Right cardiac atrium (tissue), 5 donors: ENCODE measurements around the gene MMEL1. TPM values are rescaled to one million over a fixed set of nuclear protein-coding genes. Genes with fewer than 3 reads are reported as not detected.

Experiments used
- ATAC-seq, 2 donors: fragments of 200-7000 bp; cut with Tn5 transposase; one replicate each; pipeline versions ENCODE4 v1.8.0 to v1.9.1; 2020; ENCODE audit warnings: moderate library complexity in 2 of 2, mild to moderate bottlenecking in 1 of 2
- DNase-seq, 3 donors: peaks; one replicate each; pipeline ENCODE4 v3.0.0-alpha.2; 2020
- H3K27ac ChIP-seq: one replicate; pipeline ENCODE4 v1.5.1; 2013; ENCODE audit warnings: mild to moderate bottlenecking, low read length, control low read depth, moderate library complexity
- H3K27me3 ChIP-seq: one replicate; pipeline ENCODE4 v1.6.1; 2013; ENCODE audit not compliant: control insufficient read depth, insufficient read depth
- H3K4me1 ChIP-seq: one replicate; pipeline ENCODE4 v1.6.1; 2013; ENCODE audit warnings: low read length; ENCODE audit not compliant: control insufficient read depth, insufficient read depth
- H3K4me3 ChIP-seq: one replicate; pipeline ENCODE4 v1.5.1; 2013; ENCODE audit warnings: low read length, control low read depth
- H3K9me3 ChIP-seq: one replicate; pipeline ENCODE4 v1.6.1; 2013; ENCODE audit warnings: low read length; ENCODE audit not compliant: control insufficient read depth
- WGBS: extraction: QIAGEN DNeasy Blood & Tissue Kit; methylation state at CpG from one replicate; pipeline ENCODE4 v1.1.7; 2013; 5-methylcytosine and 5-hydroxymethylcytosine counted together
- intact Hi-C, 4 donors: fragments of 100-400 bp; cut with DNase I; formaldehyde crosslinking; loops; one replicate each; pipeline versions ENCODE4 v1.11.0 to v1.14.0; 2022 to 2023
- polyA plus RNA-seq: library from polyadenylated mRNA; stranded (reverse); fragments of 200-250 nt; gene quantifications from one replicate; pipeline ENCODE4 v1.2.3, GENCODE V29; 2013
- total RNA-seq, 4 donors: library from RNA; stranded (reverse); fragmentation: NEBNext Ultra II Directional; extraction: Animal tissue kit (Norgen Biotek cat#: 25700); gene quantifications; one replicate each; pipeline ENCODE4 v1.2.1, GENCODE V29; 2021
- donor health status: healthy with polysubstance abuse.
- donor health status: DM: no; HTN: yes; CAD: no.
- donor health status: DM: no; HTN: no; CAD: no.
- donor health status: DM: no; HTN: yes; CAD: no; lungs with severe emphysema.
- donor health status: DM: yes; HTN: yes; CAD: no.

Gene MMEL1
- total and polyA plus RNA-seq, 5 donors: 0.32 to 1.7 (median 0.94) TPM

- Histone ChIP-seq H3K27ac (no peak overlapping the region), H3K9me3 (no peaks in the 10 kb centered on the region), H3K4me1 (peaks cover 2% of the 10 kb centered on the region), H3K27me3 (no peaks in the 10 kb centered on the region), H3K4me3 (no peak overlapping the region)
- ATAC-seq (no peak), DNase-seq (peak in 1 of 3 donors; percentile 83)
- intact Hi-C loops: no loop called here
- 12% methylated on average over 39 of the region's 39 CpGs for WGBS
Measured at GRCh38 chr1:2540816-2541492, 91.9 kb downstream of the MMEL1 start.

Other genes starting within 250 kb of the MMEL1 start
- 1 to 10 TPM; 3.2 to 5.1 (median 4.2) TPM for gene MORN1, start 241.5 kb downstream of the MMEL1 start, total RNA-seq
- gene MORN1, start 241.5 kb downstream of the MMEL1 start, polyA plus RNA-seq: 4.1 TPM
- 10 to 100 TPM; 83.6 to 93.9 (median 89.6) TPM for gene RER1, start 241.2 kb downstream of the MMEL1 start, total RNA-seq
- 50.3 TPM for gene RER1, start 241.2 kb downstream of the MMEL1 start, polyA plus RNA-seq
- 10 to 100 TPM; 11.4 to 15.5 (median 13.6) TPM for gene PEX10, start 220.5 kb downstream of the MMEL1 start, total RNA-seq
- 16.0 TPM for gene PEX10, start 220.5 kb downstream of the MMEL1 start, polyA plus RNA-seq
- gene PLCH2, start 156.7 kb downstream of the MMEL1 start, total RNA-seq: under 1 TPM in 3 of 4 donors, not detected in 1; 0.08 to 0.64 (median 0.09) TPM
- 0.16 TPM for gene PLCH2, start 156.7 kb downstream of the MMEL1 start, polyA plus RNA-seq
- 10 to 100 TPM; 35.2 to 51.3 (median 45.1) TPM for gene PANK4, start 106.4 kb downstream of the MMEL1 start, total RNA-seq
- gene PANK4, start 106.4 kb downstream of the MMEL1 start, polyA plus RNA-seq: 38.7 TPM
- 1 to 10 TPM in 2 of 4 donors, under 1 TPM in 2; 0.61 to 1.8 (median 1.2) TPM for gene HES5, start 102.8 kb downstream of the MMEL1 start, total RNA-seq
- gene HES5, start 102.8 kb downstream of the MMEL1 start, polyA plus RNA-seq: 0.52 TPM
- 10 to 100 TPM; 17.6 to 25.5 (median 21.8) TPM for gene TNFRSF14, start 76.6 kb downstream of the MMEL1 start, total RNA-seq
- gene TNFRSF14, start 76.6 kb downstream of the MMEL1 start, polyA plus RNA-seq: 27.6 TPM
- gene PRXL2B, start 46.2 kb downstream of the MMEL1 start, total RNA-seq: 10 to 100 TPM in 2 of 4 donors, 1 to 10 TPM in 2; 8.0 to 11.8 (median 10.4) TPM
- 9.3 TPM for gene PRXL2B, start 46.2 kb downstream of the MMEL1 start, polyA plus RNA-seq
- 1 to 10 TPM in 2 of 4 donors, under 1 TPM in 2; 0.53 to 1.5 (median 0.94) TPM for gene TTC34, start 168.7 kb upstream of the MMEL1 start, total RNA-seq
- 0.27 TPM for gene TTC34, start 168.7 kb upstream of the MMEL1 start, polyA plus RNA-seq